Measurements from ENCODE around the gene TMEM176A.
"Not testable (repeated sequence)": the region's sequence is repeated elsewhere in the genome, so short reads cannot be mapped to it uniquely, and the experiment has no call there.

The TMEM176A gene

GRCh38 chr7:150800581-150801241 is at the start of gene TMEM176A:
TMEM176A (plus strand) TSS chr7:150800769; CDS start chr7:150801551, 782 bp downstream.
- DNase-seq, result peak; percentile 59

GRCh38 chr7:150751702-150752101 is 48.9 kb upstream of the TMEM176A start:
- DNase-seq, result no peak

GRCh38 chr7:150753239-150753638 is 47.3 kb upstream of the TMEM176A start:
- no peak for DNase-seq

- DNase-seq, result no peak
Measured at GRCh38 chr7:150753826-150754603, 46.6 kb upstream of the TMEM176A start.

GRCh38 chr7:150754951-150755350 is 45.6 kb upstream of the TMEM176A start:
- no peak for DNase-seq

- no peak for DNase-seq
Measured at GRCh38 chr7:150755473-150756099, 45.0 kb upstream of the TMEM176A start.

GRCh38 chr7:150756166-150756565 is 44.4 kb upstream of the TMEM176A start:
- DNase-seq, result no peak

GRCh38 chr7:150756858-150757257 is 43.7 kb upstream of the TMEM176A start:
- no peak for DNase-seq

GRCh38 chr7:150759479-150759878 is 41.1 kb upstream of the TMEM176A start:
- DNase-seq, result no peak

- DNase-seq, result no peak
Measured at GRCh38 chr7:150766334-150766709, 34.2 kb upstream of the TMEM176A start.

GRCh38 chr7:150769768-150770167 is 30.8 kb upstream of the TMEM176A start:
- no peak for DNase-seq

GRCh38 chr7:150774131-150774530 is 26.4 kb upstream of the TMEM176A start:
- DNase-seq, result not testable (repeated sequence)

- DNase-seq, result no peak
Measured at GRCh38 chr7:150778014-150778737, 22.4 kb upstream of the TMEM176A start.

- peak; percentile 91 for DNase-seq
Measured at GRCh38 chr7:150778738-150779301, 21.7 kb upstream of the TMEM176A start.

GRCh38 chr7:150780292-150780691 is 20.3 kb upstream of the TMEM176A start:
- DNase-seq, result no peak

- DNase-seq, result no peak
Measured at GRCh38 chr7:150781103-150781502, 19.5 kb upstream of the TMEM176A start.

- no peak for DNase-seq
Measured at GRCh38 chr7:150781961-150782360, 18.6 kb upstream of the TMEM176A start.

GRCh38 chr7:150784120-150784736 is 16.3 kb upstream of the TMEM176A start:
- DNase-seq, result no peak

- DNase-seq, result no peak
Measured at GRCh38 chr7:150784954-150785353, 15.6 kb upstream of the TMEM176A start.

- DNase-seq, result no peak
Measured at GRCh38 chr7:150787321-150788281, 13.0 kb upstream of the TMEM176A start.
